Putamen (tissue), 1 donor: ENCODE results near the gene EXOC7.

Source experiments
- DNase-seq: peaks from one replicate; pipeline ENCODE4 v3.0.0-alpha.2; 2016; ENCODE audit warnings: low spot score

The EXOC7 gene

GRCh38 chr17:76103274-76104139 is at the start of gene EXOC7:
Gene EXOC7 (minus strand): TSS chr17:76103787. CDS start chr17:76103692, 95 bp downstream.
- DNase-seq = peak; percentile 92

GRCh38 chr17:76153202-76153601 is 49.6 kb upstream of the EXOC7 start:
- no peak for DNase-seq

- no peak for DNase-seq
These were observed 49.0 kb upstream of the EXOC7 start for GRCh38 chr17:76152591-76152990.

GRCh38 chr17:76151896-76152454 is 48.4 kb upstream of the EXOC7 start:
- no peak for DNase-seq

- DNase-seq = no peak
These were observed 47.4 kb upstream of the EXOC7 start for GRCh38 chr17:76150712-76151622.

GRCh38 chr17:76149214-76149613 is 45.6 kb upstream of the EXOC7 start:
- DNase-seq = no peak

GRCh38 chr17:76148015-76148326 is 44.4 kb upstream of the EXOC7 start:
- DNase-seq = no peak

GRCh38 chr17:76147211-76148014 is 43.8 kb upstream of the EXOC7 start:
- no peak for DNase-seq

GRCh38 chr17:76146053-76146851 is 42.7 kb upstream of the EXOC7 start:
- DNase-seq = no peak

GRCh38 chr17:76145231-76146052 is 41.9 kb upstream of the EXOC7 start:
- no peak for DNase-seq

GRCh38 chr17:76142585-76143041 is 39.0 kb upstream of the EXOC7 start:
- no peak for DNase-seq

- DNase-seq = no peak
These were observed 38.5 kb upstream of the EXOC7 start for GRCh38 chr17:76142039-76142584.

GRCh38 chr17:76141212-76142038 is 37.8 kb upstream of the EXOC7 start, which contains the start of gene FOXJ1:
Gene FOXJ1 (minus strand): TSS chr17:76141245. CDS start chr17:76140395, 850 bp downstream.
- peak; percentile 89 for DNase-seq

GRCh38 chr17:76140661-76141211 is 37.1 kb upstream of the EXOC7 start:
- DNase-seq = no peak

GRCh38 chr17:76139801-76140660 is 36.4 kb upstream of the EXOC7 start:
- DNase-seq = no peak

GRCh38 chr17:76138896-76139752 is 35.5 kb upstream of the EXOC7 start:
- no peak for DNase-seq
